HG02610 (cell line): ENCODE data around the gene DEFB113.

ENCODE experiments used
- ATAC-seq: cut with Tn5 transposase; IDR thresholded peaks from one replicate; pipeline ENCODE4 v1.9.1; 2021; ENCODE audit warnings: mild to moderate bottlenecking, moderate library complexity; ENCODE audit not compliant: unreplicated experiment

The DEFB113 gene

DNA sequence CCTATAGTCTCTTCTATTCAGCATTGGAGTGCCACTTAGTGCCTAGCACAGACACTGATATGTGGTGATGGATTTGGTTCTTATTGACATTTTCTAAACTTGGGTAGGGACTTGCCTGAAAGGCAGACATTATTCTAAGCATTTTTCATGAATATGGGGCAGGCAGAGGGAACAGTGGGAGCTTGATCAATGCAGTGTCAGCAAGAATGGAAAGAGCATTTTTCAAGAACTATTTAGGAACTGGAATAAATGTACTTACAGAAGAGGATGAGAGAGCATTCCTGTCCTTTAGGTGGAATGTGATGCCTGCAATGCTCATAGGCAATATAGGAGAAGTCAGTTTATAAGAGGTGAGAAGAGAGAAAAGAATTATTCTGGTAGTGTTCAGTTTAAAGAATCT, 31.6 kb downstream of the DEFB113 start:
- no peak for ATAC-seq

DNA sequence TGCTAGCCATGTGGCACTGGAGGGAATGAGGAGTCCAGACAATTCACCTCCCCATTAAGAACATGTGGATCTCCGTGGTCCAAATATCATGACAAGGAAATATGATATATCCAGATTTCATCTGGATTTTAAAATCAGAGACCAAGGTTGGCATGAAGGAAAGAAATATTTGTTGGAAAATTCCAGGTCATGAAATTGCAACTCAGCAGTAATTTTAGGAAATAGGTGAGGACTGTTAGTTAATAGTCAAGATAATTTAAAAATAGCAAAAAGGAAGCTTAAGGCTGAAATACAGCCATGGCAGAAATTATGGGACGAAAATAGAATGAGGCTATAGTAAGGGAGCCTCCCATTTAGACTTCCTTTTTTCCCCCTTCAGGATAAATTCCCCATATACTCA, 32.4 kb downstream of the DEFB113 start:
- ATAC-seq = no peak

DNA sequence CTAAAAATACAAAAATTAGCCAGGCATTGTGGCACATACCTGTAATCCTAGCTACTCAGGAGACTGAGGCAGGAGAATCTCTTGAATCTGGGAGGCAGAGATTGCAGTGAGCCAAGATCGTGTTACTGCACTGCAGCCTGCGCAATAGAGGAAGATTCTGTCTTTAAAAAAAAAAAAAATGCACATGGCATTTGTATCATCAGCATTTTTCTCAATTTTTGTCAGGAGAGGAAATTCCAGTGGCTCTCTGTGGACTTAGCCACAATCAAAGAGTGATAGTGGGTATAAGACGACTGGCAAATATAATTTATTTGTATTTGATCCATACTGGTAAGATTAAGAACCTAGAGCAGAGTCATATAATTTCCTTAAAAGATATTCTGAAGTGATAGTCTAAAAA, 34.0 kb downstream of the DEFB113 start:
- ATAC-seq = no peak

DNA sequence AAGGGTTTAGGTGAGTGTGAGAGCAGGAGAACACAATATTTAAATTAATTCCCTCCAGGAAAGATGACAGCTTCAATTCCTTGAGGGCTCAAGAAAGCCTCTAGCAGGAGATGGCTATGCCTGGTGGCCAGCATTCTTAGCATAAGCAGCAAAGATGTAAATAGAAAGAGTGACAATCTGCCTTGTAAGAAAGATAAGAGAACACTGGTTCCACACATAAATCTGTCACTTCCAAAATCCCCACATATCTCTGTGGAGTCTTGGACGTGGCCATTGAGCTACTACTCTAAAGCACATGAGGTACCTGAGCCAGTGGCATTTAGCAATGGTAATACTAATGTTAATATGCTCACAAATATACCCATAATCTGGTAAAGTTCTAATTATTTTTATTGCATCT, 34.7 kb downstream of the DEFB113 start:
- no peak for ATAC-seq

DNA sequence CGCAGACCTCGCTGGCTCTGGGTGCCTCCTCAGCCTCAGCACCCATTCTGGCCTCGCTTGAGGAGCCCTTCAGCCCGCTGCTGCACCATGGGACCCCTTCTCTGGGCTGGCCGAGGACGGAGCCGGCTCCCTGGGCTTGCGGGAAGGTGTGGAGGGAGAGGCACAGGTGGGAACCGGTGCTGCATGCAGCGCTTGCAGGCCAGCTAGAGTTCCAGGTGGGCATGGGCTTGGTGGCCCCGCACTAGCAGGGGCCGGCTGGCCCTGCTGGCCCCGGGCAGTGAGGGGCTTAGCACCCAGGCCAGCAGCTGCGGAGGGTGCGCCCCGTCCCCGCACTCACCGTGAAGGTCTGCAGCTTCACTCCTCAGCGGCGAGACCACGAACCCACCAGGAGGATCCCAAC, 35.9 kb downstream of the DEFB113 start:
- ATAC-seq = no peak

DNA sequence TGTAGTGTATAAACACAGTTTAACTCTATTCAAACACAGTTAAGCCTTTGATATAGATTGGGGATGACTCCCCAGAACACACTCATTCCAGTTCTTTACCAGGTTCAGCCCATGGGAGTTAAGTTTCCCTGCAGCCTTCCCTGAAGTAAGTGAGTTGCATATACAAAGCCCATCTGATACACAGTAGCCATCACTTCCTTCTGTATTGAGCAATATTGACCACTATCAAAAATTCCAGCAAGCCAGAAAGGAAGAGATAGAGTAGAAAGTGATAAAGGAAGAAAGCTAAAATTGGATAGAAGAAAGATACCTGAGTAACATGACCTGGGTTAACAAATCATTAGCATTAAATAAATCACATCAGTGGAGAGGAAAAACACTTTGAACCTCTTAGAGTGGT, 40.1 kb downstream of the DEFB113 start:
- ATAC-seq = no peak

DNA sequence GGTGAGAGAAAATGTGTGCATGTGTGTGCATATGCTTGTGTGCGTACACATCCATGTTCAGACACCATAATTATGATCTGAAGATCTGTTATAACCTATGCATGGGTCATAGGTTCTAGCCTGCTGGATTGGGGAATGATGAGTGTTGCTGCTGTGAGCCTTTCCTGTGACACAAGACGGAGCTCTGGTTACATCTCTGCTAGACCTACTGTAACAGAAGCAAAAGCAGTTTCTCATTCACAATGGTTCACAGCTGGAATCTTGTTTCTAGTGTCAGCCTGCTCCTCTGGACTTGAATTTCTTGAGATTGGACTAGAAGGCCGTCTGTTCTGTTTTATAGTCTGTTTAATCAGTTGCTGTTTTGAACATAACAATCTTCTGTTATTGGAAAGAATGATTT, 45.6 kb downstream of the DEFB113 start:
- ATAC-seq = no peak

DNA sequence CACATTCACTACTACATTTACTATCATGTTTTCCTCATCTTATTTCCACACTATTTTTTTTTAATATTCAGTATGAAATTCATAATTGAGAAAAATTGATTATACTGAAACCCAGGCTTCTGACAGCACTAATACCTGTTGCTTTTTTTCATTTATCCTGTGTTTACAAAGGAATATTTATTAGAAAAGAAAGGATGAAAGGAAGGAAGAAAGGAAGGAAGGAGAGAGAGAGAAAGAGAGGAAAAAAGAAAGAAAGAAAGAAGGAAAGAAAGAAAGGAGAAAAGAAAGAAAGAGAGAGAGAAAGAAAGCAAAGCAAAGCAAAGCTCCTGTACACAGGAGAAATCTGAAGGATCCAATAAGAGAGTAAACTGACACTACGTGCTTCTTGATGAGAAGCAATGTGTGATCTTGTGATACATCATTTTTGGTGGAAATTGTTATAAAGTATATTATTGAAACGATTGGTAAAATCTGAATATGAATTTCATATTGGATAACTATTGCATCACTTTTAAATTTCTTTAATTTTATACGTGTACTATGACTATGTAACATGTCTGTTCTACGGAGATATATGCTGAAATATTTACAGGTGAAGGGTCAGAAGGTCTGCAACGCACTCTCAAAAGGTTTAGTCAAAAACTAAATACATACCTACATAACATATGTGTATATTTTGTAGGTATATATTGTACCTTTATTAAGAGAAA, 49.3 kb downstream of the DEFB113 start:
- ATAC-seq = no peak

DNA sequence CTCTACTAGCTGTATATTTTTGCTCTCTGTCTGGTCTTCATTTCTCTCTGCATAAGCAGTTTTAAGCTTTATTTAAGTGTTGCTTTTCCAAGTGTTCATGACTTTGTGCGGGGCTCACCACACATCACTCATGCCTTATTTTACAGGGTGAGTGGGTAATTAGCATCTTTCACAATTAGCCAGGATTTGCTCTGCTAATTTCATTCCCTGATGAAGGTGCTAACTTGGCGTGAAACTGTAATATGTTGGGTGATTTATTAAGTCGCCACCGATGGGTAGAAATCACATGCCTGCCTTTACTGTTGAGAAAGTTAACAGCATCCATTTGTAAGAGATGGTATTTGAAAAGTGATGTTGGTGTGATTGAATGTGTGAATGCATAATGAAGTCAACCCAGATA, 50.2 kb downstream of the DEFB113 start:
- ATAC-seq = no peak

DNA sequence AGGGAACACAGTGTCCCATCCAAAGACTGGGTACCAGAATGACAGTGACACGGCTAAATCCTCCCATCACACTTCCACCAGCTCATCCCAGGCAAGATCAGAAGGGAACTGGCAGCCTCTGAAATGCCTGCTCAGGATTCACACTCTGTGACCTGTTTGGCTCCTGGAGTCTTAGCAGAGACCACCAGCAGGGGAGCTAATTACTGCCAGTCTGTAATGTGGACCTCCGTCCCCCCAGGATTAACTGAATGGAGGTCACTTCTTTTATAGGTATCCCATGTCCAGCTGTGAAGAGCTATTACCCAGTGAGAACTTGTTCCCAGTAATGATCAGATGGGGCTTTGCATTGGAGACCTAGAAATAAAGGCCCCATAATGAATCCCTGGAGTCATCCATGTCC, 50.6 kb downstream of the DEFB113 start:
- no peak for ATAC-seq
